Liver (tissue), 3 donors: ENCODE measurements around the gene CHST5.
"Not testable (repeated sequence)": the region's sequence is repeated elsewhere in the genome, so short reads cannot be mapped to it uniquely, and the experiment has no call there.

Source experiments
- CTCF ChIP-seq: fragments of 150-350 bp; IDR thresholded peaks from 2 replicates; pipeline ENCODE4 v1.5.1; 2017; ENCODE audit warnings: improper control_type of control experiment, low read depth, low read length; ENCODE audit not compliant: missing input control
- EGR1 ChIP-seq, 2 donors: IDR thresholded peaks; 2 replicates each; pipeline ENCODE4 v1.6.1; 2016 to 2018; ENCODE audit warnings: antibody characterized with exemption in 2 of 2, low read depth in 2 of 2
- FOXA1 ChIP-seq: IDR thresholded peaks from 2 replicates; pipeline ENCODE4 v1.6.1; 2016; ENCODE audit warnings: antibody characterized with exemption
- GABPA ChIP-seq, 2 donors: IDR thresholded peaks in 1 of 2; conservative IDR thresholded peaks in 1 of 2; 2 replicates each; pipeline ENCODE4 v1.6.1; 2016; ENCODE audit warnings: antibody characterized with exemption in 2 of 2, mild to moderate bottlenecking in 1 of 2, moderate library complexity in 1 of 2
- RAD21 ChIP-seq, 2 donors: IDR thresholded peaks; 2 replicates each; pipeline ENCODE4 v1.6.1; 2016; ENCODE audit warnings: antibody characterized with exemption in 2 of 2, mild to moderate bottlenecking in 2 of 2
- REST ChIP-seq: IDR thresholded peaks from 2 replicates; pipeline ENCODE4 v1.6.1; 2016; ENCODE audit warnings: antibody characterized with exemption, mild to moderate bottlenecking
- RXRA ChIP-seq, 2 donors: IDR thresholded peaks; 2 replicates each; pipeline ENCODE4 v1.6.1; 2017 to 2018; ENCODE audit warnings: antibody characterized with exemption in 2 of 2, mild to moderate bottlenecking in 1 of 2
- SP1 ChIP-seq: IDR thresholded peaks from 2 replicates; pipeline ENCODE4 v1.6.1; 2018; ENCODE audit warnings: antibody characterized with exemption, mild to moderate bottlenecking
- TAF1 ChIP-seq: conservative IDR thresholded peaks from 2 replicates; pipeline ENCODE4 v1.6.1; 2016; ENCODE audit warnings: antibody characterized with exemption, mild to moderate bottlenecking
- ZBTB33 ChIP-seq: IDR thresholded peaks from 2 replicates; pipeline ENCODE4 v1.6.1; 2016; ENCODE audit warnings: antibody characterized with exemption
- TF ChIP-seq, protein P1 (sequence below): IDR thresholded peaks from 2 replicates; pipeline ENCODE4 v1.6.1; 2016; ENCODE audit warnings: antibody characterized with exemption
- donor health status: healthy.
- donor health status: healthy.

DNA sequence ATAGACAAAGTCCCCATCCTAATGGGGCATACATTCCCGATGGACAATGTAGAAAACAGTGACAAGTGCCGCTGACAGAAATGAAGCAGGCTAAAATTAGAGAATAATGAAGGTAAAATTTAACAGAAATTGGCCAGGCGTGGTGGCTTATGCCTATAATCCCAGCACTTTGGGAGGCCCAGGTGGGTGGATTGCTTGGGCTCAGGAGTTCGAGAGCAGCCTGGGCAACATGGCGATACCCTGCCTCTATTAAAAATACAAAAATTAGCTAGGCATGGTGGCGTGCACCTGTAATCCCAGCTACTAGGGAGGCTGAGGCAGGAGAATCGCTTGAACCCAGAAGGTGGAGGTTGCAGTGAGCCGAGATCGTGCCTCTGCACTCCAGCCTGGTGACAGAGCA, 12.5 kb upstream of the CHST5 start:
- not testable (repeated sequence) for TF ChIP-seq RAD21 (IDR thresholded peaks at IDR 0.05); CTCF; EGR1 (IDR thresholded peaks at IDR 0.05; ENCODE audit: low read depth in 2 of 2); FOXA1; RXRA (IDR thresholded peaks at IDR 0.05); REST; SP1; TAF1; ZBTB33; GABPA (IDR thresholded peaks at IDR 0.05 in 1 of 2, conservative IDR thresholded peaks at IDR 0.05 in 1 of 2)
- TF ChIP-seq, protein P1, sequence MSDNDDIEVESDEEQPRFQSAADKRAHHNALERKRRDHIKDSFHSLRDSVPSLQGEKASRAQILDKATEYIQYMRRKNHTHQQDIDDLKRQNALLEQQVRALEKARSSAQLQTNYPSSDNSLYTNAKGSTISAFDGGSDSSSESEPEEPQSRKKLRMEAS = not testable (repeated sequence)
